HTERT RPE-1 (cell line): ENCODE results near the gene DES.

Experiments
- in situ Hi-C: fragments of 300-500 bp; cut with MboI; formaldehyde crosslinking; loops from 4 replicates; pipeline ENCODE4 v1.14.3; 2020; ENCODE audit warnings: low sequenced_read_pairs

Gene DES

DNA sequence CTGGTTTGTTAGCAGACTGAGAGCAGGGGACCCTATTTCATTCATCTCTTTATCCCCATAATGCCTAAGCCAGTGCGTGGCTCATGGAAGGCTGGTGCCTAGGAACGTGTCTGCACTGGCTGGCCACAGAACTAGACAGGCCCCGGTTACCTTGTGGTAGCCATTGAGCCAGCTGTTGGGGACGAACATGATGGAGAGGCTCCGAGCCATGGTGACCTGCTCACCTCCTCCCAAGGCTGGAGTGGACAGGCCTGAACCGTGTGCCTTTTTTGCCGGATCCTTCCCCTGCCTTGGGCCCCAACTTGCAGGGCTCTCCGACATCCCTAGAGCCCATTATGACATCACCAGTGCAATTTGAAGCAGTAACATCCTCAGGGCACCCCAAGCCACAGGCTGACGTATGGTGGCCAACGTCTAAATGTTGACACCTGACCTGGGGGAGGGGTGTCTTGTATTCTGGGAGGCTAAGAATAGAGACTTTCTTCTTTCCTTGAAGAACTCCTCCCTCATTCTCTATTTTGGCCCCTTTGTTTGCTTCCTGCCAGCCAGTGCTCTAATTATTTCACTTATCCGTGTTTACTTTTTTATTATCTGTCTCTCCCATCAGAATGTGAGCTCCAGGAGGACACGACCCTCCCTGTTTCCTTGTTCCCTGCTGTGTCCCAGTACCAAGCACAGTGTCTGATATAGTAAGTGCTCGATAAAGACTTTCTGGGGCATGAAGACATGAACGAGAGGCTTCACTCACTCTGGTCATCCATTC, 18.3 kb upstream of the DES start:
- in situ Hi-C loops, result loop anchor here (25.0 kb wide), 1 partner anchor 112 kb away; the partner anchor contains the start of gene ASIC4

DNA sequence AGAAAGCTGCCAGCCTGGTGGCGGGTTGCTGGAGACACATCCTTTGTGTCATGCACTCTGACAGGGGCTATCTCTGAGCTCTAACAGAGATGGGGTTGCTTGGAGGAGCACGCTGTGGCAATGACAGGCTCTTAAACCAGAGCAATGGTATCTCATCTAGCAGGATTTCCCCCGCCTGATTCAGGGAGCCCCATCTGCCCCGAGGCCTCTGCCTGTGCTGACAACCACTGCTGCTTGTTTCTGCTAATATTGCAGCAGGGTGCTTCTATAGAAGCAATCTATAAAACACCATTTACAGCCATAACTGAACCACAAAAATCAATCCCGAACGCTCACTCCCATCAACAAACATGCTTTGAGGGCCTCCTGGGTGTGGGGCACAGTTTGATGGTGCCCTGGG, 17.6 kb upstream of the DES start:
- in situ Hi-C loops, result loop anchor here (25.0 kb wide), 1 partner anchor 112 kb away; the partner anchor contains the start of gene ASIC4

DNA sequence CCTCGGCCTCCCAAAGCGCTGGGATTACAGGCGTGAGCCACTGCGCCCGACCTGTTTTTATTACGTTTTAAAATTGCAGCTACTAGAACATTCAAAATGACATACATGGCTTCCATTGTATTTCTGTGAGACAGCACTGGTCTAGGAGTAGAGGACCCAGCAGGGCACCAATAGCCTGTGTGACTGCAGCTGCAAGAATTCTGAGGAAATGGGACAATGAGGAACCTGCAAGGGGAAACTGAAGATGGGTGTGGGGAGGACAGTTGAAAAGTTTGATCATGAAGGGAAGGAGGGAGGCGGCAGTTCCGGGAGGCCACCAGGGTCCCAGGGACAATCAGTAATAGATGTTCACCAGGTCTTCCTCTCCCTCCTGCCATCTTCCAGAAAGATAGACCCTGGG, 16.6 kb upstream of the DES start:
- in situ Hi-C loops, result loop anchor here (25.0 kb wide), 1 partner anchor 111 kb away; the partner anchor contains the start of gene ASIC4

DNA sequence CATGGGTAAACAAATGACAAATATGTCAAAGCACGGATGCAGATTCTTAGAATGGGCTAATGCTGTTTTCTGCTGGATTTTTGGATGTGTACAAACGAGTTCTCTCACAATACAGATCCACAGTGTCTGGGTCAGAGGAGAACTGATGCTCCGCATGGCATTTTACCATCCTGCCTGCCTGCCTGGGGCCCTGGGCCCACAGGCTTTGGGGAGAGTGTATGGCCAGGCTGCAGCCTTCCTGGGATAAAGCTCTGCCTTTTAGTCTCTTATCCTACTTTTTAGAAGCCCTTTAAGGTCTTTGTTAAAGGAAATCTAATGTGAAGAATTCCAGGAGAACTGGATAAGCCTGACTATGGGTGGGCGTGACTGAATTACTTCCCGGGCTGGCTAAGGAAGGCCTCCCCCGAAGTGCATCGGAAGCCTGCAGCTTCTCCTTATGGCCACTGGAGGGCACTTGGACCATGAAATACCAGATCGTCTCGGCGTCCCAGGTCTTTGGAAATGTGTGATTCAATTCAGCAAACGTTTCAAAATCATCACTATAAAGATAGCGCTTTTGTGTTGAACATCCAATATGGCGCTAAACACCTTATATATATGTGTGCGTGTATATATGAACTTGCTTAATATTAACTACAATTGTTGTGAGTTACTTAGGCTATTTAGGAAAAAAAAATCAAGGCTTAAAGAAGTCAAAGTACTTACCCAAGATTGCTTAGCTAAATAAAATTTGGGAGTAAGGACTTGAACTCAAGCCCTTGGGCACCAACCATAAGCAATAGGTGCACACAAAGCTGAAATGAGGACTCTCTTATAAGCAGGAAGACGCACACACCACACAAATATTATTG, 15.3 kb upstream of the DES start:
- in situ Hi-C loops, result loop anchor here (25.0 kb wide), 1 partner anchor 109 kb away; the partner anchor contains the start of gene ASIC4

DNA sequence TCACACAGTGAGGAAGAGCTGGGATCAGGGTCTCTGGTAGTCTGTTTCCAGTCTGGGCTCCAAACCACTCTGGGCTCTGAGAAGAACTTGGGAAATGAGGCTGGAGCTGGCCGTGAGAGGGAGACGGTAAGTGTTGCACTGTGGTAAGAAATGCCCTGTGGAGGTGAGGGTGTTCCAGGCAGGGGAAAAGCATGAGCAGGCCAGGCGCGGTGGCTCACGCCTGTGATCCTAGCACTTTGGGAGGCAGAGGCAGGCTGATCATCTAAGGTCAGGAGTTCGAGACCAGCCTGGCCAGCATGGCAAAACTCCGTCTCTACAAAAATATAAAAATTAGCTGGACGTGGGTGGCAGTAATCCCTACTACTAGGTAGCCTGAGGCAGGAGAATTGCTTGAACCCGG, 14.3 kb upstream of the DES start:
- in situ Hi-C loops, result loop anchor here (25.0 kb wide), 1 partner anchor 108 kb away; the partner anchor contains the start of gene ASIC4

DNA sequence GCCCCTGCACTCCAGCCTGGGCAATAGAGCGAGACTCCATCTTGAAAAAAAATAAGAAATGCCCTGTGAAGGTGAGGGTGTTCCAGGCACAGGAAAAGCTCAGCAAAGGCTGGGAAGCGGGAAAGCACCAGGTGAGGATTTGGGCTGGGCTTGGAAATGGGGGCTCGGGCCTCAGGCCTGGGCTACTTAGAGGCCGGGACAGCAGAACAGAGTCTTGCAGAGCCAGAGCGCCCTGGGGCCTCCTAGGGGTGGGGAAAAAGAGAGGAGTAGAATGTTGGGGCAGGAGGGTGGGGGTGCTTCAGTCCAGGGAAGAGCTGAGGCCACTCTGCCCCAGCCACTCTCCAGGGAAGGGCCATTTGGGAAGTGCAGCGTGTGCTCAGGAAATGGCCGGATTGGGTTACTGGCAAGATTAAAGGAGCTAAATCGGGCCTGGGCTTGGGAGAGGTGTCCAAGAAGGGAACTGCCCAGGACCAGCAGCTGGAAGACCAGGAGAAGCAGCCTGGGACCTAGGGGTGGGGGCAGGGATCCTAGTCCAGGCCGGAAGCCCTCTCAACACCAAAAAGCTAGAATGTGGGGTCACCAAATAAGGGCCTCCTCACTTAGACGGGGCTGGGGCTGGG, 13.8 kb upstream of the DES start:
- in situ Hi-C loops, result loop anchor here (25.0 kb wide), 1 partner anchor 108 kb away; the partner anchor contains the start of gene ASIC4

DNA sequence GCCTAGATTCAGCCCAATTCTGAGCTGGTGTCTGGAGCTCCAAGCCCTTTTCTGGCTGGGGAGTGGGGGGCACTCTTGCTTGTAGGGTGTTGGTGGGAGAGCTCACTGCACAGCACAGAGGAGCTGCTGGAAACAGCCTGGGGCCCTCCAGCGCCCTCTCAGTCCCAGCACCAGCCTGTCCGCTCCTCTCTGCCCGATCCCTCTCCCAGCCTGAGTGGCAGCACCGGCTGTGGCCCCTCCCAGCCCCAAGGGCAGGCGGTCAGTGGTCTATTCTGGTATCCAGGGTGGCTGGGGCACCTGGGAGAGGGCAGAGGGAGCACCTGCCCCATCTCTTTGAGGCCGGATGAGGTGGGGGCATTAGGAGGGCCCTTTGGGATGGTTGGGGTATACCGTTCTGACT, 13.2 kb upstream of the DES start:
- in situ Hi-C loops, result loop anchor here (25.0 kb wide), 1 partner anchor 107 kb away; the partner anchor contains the start of gene ASIC4

DNA sequence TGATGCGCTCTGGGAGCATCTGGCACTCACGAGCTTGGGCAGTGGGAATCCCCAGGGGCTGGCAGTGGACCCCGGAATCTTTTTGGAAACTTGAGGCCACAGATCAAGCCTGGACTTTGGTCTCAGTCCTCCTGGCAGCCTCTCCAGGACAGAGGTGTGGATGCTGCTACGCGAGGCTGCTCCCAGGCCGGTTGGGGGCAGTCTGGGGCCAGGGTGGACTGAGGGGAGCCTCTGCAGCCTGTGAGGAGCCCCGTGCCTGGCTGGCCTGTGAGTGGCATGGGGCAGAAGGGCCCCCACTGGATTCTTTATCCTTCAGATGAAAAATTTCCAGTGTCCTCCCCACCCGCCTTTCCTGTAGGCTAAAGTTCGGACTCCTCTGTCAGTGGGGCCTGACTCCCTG, 12.7 kb upstream of the DES start:
- in situ Hi-C loops, result loop anchor here (25.0 kb wide), 1 partner anchor 107 kb away; the partner anchor contains the start of gene ASIC4

DNA sequence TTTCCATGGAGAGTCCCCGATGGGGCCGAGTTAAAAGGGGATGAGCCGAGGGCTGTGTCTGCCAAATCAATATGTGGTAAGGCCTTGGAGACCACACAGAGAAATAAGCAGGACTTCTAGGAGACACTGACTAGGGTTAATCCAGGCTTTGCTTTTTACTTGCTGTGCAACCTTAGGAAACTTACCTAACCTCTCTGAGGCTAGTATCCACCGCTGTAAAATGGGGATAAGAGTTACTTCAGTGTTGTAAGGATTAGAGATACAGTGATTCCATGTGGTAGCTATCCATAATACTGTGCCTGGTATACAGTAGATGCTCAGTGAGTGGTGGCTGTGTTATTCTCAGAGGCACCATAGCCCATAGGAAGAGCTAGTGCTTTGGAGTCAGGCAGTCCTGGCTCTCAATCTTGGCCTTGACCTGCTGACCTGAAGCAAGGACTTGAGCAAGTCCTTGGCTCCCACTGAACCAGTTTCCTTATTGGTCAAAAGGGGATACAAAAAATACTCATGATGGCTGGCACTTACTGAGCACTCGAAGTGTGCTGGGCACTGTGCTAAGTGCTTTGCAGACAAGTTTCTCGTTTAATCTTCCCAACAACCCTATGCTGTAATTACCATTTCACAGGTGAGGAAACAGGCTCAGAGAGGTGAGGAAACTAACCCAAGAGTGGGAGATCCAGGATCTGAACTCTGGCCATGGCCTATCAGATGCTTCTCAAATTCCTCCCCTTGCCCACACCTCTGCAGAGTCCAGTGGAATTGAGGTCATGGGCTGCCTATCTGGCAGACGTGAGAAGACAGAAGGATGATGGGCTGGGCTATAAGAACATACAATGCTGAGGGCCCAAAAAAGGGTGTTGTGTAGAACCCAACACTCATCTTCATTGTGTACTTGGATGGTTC, 12.0 kb upstream of the DES start:
- in situ Hi-C loops, result loop anchor here (25.0 kb wide), 1 partner anchor 106 kb away; the partner anchor contains the start of gene ASIC4

DNA sequence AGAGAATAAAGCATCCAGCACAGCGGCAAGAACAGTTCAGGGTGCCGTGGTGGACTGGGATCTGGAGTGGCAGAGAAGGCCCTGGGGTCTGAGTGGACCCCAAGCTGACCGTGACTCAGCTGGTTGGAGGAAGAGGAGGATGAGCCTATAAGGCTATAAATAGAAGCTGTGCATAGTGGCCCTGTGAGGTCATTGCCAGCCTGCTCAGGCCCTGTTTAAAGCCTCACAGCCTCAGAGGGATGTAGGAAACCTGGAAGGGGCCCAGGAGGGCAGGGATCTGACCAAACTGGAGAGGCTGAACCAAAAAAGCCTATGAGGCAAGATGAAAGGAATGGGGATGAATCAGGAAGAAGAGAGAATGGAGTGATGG, 11.3 kb upstream of the DES start:
- in situ Hi-C loops, result loop anchor here (25.0 kb wide), 1 partner anchor 105 kb away; the partner anchor contains the start of gene ASIC4

DNA sequence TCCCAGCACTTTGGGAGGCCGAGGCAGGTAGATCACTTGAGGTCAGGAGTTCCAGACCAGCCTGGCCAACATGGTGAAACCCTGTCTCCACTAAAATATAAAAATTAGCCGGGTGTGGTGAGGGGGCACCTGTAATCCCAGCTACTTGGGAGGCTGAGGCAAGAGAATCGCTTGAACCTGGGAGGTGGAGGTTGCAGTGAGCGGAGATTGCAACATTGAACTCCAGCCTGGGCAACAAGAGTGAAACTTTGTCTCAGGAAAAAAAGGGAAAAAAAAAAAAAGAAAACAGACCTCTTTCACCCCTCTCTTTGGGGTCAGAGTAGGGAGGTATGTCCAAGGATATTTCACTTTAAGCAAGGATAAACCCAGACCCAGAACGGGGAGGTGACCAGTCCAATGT, 10.8 kb upstream of the DES start:
- in situ Hi-C loops, result loop anchor here (25.0 kb wide), 1 partner anchor 105 kb away; the partner anchor contains the start of gene ASIC4

DNA sequence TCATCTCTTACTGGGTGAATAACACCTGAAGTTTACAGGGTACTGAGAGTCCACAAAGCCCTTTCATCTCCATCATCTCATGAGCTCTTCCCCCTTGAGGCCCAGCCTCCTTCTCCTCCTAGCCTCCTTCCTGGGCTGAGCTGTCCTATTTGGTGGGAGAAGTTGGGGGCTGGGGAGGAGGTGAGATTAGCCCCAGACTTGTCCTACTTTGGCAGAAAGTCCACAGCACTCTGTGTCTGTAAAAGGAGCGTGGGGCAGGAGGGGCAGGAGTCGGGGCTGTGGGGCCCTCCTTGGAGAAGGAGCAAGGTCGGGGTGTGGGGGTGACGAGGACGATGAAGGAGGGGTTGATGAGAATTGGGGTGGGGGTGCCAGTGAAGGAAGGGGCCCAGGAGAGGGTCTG, 10.0 kb upstream of the DES start:
- in situ Hi-C loops, result loop anchor here (25.0 kb wide), 1 partner anchor 104 kb away; the partner anchor contains the start of gene ASIC4

DNA sequence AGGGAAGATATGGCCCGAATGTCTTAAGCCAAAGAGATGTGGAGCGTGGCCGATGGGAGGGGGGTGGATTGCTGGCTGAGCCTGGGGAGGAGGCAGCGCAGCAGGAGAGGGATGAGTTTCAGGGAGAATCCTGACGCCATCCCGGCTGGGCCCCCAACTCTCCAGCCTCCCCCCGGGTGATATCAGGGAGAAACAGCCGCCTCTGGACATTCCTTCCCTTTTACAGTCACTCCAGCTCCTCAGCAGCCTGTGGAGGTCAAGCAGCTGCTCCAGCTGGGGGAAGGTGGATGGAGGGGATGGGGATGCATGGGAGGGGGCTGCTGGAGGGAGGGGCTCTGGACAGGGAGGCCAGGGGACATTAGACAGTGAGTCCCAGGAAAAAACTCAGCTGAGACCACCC, 9.5 kb upstream of the DES start:
- in situ Hi-C loops, result loop anchor here (25.0 kb wide), 1 partner anchor 104 kb away; the partner anchor contains the start of gene ASIC4

DNA sequence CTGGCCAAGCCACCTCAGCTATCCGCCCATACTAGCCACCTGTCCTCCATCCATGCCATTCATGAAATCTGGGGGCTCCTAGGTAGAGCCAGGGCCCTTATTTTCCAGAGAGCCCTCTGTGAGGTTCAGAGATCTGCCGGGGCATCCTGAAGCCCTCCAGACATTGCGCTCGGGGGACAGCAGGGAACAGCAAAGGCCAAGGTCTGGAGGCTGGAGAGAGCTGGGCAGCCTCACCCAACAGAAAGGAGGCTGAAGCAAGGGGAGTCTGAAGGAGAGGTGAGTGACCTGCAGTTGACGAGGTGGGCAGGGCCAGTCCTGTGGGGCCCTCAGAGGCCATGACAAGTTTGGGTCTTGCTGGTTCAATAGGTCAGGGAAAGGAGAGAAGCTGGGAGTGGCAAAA, 8.6 kb upstream of the DES start:
- in situ Hi-C loops, result loop anchor here (25.0 kb wide), 1 partner anchor 103 kb away; the partner anchor contains the start of gene ASIC4

DNA sequence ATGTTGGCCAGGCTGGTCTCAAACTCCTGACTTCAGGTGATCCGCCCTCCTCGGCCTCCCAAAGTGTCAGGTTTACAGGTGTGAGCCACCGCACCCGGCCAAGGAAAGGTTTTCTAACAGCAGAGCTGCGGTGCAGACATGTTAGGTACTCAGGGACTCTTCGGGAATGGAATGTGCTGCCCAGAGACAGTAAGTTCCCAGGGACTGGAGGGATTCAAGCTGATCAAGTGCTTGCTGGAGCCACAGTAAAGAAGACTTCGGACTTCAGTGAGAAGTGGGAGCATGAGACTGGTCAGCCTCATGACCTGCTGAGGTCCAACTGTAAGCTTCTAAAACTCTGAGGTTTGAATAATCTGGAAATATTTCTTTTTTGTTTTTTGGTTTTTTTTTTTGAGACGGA, 7.8 kb upstream of the DES start:
- in situ Hi-C loops, result loop anchor here (25.0 kb wide), 1 partner anchor 102 kb away; the partner anchor contains the start of gene ASIC4

DNA sequence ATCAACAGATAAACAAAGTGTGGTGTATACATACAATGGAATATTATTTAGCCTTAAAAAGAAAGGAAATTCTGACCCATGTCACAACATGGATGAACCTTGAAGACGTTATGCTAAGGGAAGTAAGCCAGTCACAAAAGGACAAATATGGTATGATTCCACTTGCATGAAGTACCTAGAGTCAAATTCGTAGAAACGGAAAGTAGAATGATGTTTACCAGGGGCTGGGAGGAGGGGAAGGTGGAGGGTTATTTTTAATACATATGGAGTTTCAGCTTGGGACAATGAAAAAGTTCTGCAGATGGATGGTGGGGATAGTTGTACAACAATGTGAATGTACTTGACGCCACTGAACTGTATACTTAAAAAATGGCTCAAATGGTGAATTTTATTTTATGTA, 3.3 kb upstream of the DES start:
- in situ Hi-C loops, result loop anchor here (25.0 kb wide), 1 partner anchor 97 kb away; the partner anchor contains the start of gene ASIC4

DNA sequence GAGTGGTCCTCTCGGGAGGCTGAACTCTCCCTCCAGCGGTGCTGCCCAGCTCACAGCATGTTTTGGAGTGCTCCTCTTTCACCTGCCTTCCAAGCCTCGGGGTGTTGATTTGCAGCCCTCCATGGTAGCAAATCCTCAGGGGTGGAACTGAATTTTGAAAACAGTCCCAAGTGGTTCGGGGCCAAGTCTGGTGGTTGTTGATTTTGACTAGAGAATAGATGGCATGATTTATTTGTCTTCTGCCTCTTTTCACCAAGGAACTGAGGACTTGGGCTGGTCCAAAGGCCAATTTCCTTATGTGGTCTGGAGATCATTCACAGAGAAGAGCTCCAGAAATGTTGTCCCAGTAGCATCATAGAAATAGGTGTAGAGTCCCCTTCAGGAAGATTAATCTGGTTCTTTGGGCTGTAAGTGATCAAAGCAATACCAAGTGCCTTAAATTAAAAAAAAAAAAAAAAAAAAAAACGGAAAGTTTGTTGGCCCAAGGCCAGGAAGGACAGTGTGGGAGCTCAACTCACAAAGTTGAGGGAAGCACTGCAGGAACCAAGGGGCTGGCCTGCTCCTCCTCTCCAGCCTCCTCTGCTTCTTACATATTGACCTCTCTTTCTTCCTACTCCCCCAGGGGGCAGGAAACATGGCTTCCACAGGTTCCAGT, 2.5 kb upstream of the DES start:
- in situ Hi-C loops, result loop anchor here (25.0 kb wide), 1 partner anchor 97 kb away; the partner anchor contains the start of gene ASIC4

DNA sequence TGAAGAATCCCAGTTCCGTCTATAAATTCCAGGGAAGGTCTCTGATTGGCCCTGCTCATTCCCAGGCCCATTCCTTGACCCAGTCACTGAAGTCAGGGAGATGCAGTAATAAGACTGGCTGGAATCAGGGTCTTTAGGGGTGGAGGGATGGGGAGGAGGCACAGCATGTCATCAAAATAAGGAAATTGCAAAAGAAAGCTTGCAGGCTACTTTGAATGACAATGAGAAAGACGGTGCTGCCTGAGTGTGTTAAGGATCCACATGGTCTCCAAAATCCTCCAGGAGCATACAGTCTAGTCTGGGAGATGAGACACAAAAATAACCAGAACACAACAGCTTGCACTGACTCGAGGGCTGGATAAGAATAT, 2.0 kb upstream of the DES start:
- in situ Hi-C loops, result loop anchor here (25.0 kb wide), 1 partner anchor 96 kb away; the partner anchor contains the start of gene ASIC4

DNA sequence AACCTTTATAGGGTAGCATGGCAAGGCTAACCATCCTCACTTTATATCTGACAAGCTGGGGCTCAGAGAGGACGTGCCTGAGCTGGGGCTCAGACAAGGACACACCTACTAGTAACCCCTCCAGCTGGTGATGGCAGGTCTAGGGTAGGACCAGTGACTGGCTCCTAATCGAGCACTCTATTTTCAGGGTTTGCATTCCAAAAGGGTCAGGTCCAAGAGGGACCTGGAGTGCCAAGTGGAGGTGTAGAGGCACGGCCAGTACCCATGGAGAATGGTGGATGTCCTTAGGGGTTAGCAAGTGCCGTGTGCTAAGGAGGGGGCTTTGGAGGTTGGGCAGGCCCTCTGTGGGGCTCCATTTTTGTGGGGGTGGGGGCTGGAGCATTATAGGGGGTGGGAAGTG, 1.2 kb upstream of the DES start:
- in situ Hi-C loops, result loop anchor here (25.0 kb wide), 1 partner anchor 95 kb away; the partner anchor contains the start of gene ASIC4
